Measurements from ENCODE around the gene TMEM114. TPM values are rescaled to one million over a fixed set of nuclear protein-coding genes. Genes with fewer than 3 reads are reported as not detected.

The TMEM114 gene
- total RNA-seq, 1 donor, result not detected

GRCh38 chr16:8542393-8542792 is 47.9 kb downstream of the TMEM114 start:
- no peak for TF ChIP-seq CTCF (IDR thresholded peaks at IDR 0.05; ENCODE audit: insufficient read depth, low read length)
- DNase-seq (ENCODE audit: low read depth), result no peak
- no peak overlapping the region for H3K4me3 ChIP-seq (ENCODE audit: low read depth, low read length)

- no peak for DNase-seq (ENCODE audit: low read depth)
- no peak for TF ChIP-seq CTCF (IDR thresholded peaks at IDR 0.05; ENCODE audit: insufficient read depth, low read length)
- no peak overlapping the region for H3K4me3 ChIP-seq (ENCODE audit: low read depth, low read length)
These were observed 48.4 kb downstream of the TMEM114 start for GRCh38 chr16:8541868-8542267.

- no peak for DNase-seq (ENCODE audit: low read depth)
- no peak for TF ChIP-seq CTCF (IDR thresholded peaks at IDR 0.05; ENCODE audit: insufficient read depth, low read length)
- H3K4me3 ChIP-seq (ENCODE audit: low read depth, low read length), result no peak overlapping the region
These were observed 52.5 kb downstream of the TMEM114 start for GRCh38 chr16:8537691-8538342.

- no peak for TF ChIP-seq CTCF (IDR thresholded peaks at IDR 0.05; ENCODE audit: insufficient read depth, low read length)
- no peak overlapping the region for H3K4me3 ChIP-seq (ENCODE audit: low read depth, low read length)
- DNase-seq (ENCODE audit: low read depth), result no peak
These were observed 56.8 kb downstream of the TMEM114 start for GRCh38 chr16:8533509-8533908.

GRCh38 chr16:8530752-8531384 is 59.4 kb downstream of the TMEM114 start:
- TF ChIP-seq CTCF (IDR thresholded peaks at IDR 0.05; ENCODE audit: insufficient read depth, low read length), result no peak
- no peak overlapping the region for H3K4me3 ChIP-seq (ENCODE audit: low read depth, low read length)
- DNase-seq (ENCODE audit: low read depth), result no peak

- DNase-seq (ENCODE audit: low read depth), result no peak
- TF ChIP-seq CTCF (IDR thresholded peaks at IDR 0.05; ENCODE audit: insufficient read depth, low read length), result no peak
These were observed 61.8 kb downstream of the TMEM114 start for GRCh38 chr16:8528471-8528870.

More at GRCh38 chr16:8528471-8528870, 61.8 kb downstream of the TMEM114 start:
- no peak overlapping the region for H3K4me3 ChIP-seq (ENCODE audit: low read depth, low read length)

Data from fibroblast of the aortic adventitia (primary cell).